ENCODE measurements around the gene OTUD5. TPM values are rescaled to one million over a fixed set of nuclear protein-coding genes. Genes with fewer than 3 reads are reported as not detected.
A peak's percentile ranks its signal among the peaks of the same experiment; 100 is the strongest.

The OTUD5 gene
- total and polyA plus RNA-seq, 3 donors from 2014 or later = 36.2 to 77.1 (median 74.3) TPM

- H3K27ac ChIP-seq = no peak overlapping the region
- H3K36me3 ChIP-seq (ENCODE audit: low read depth, missing control alignments) = no peaks in the 10 kb centered on the region
- H3K27me3 ChIP-seq = no peaks in the 10 kb centered on the region
- TF ChIP-seq POLR2A (IDR thresholded peaks at IDR 0.05) = no peak
- TF ChIP-seq CTCF (IDR thresholded peaks at IDR 0.05) = no peak
- intact Hi-C loops (cut with DNase I; ENCODE audit: low total_unique reads) = no loop called here
- no peaks in the 10 kb centered on the region for H3K9me3 ChIP-seq
- H3K4me1 ChIP-seq = peaks cover 3% of the 10 kb centered on the region
- no peak overlapping the region for H3K4me3 ChIP-seq
- no peak for DNase-seq
- 88 to 90% methylated on average over 5 of the region's 5 CpGs for WGBS, 2 donors
These were observed 33.1 kb downstream of the OTUD5 start for GRCh38 chrX:48924270-48924669.

GRCh38 chrX:48923771-48924170, 33.6 kb downstream of the OTUD5 start:
- H3K36me3 ChIP-seq (ENCODE audit: low read depth, missing control alignments) = no peaks in the 10 kb centered on the region
- intact Hi-C loops (cut with DNase I; ENCODE audit: low total_unique reads) = no loop called here

DNA sequence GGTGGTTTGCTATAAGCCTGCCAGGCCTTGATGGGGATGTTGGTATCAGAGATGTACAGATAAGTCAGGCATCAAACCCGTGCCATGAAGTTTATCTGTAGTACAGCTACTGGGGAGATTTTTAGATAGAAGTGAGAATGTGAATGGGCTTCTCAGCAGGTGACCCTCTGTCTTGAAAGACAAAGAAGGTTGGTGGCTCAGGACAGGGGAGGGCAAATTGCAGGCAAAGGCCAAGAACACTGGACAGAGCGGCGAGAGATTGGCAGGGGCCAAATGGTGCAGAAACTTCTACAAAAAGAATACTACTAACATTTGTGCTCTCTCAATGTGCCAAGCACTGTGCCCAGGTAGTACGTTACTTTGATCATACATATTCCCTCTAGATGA, 36.7 kb downstream of the OTUD5 start:
- intact Hi-C loops (cut with DNase I; ENCODE audit: low total_unique reads) = no loop called here
- H3K27ac ChIP-seq = no peak overlapping the region
- no peak overlapping the region for H3K4me3 ChIP-seq
- WGBS, 2 donors = 87 to 92% methylated on average over 3 to 4 of the region's 4 CpGs
- no peaks in the 10 kb centered on the region for H3K36me3 ChIP-seq (ENCODE audit: low read depth, missing control alignments)
- TF ChIP-seq POLR2A (IDR thresholded peaks at IDR 0.05) = no peak
- no peak for TF ChIP-seq CTCF (IDR thresholded peaks at IDR 0.05)
- no peak for DNase-seq
- H3K4me1 ChIP-seq = peaks cover 3% of the 10 kb centered on the region
- H3K9me3 ChIP-seq = no peaks in the 10 kb centered on the region
- H3K27me3 ChIP-seq = no peaks in the 10 kb centered on the region

More at GRCh38 chrX:48923771-48924170, 33.6 kb downstream of the OTUD5 start:
- H3K4me1 ChIP-seq = peaks cover 3% of the 10 kb centered on the region
- no peak for TF ChIP-seq POLR2A (IDR thresholded peaks at IDR 0.05)
- no peak for TF ChIP-seq CTCF (IDR thresholded peaks at IDR 0.05)
- H3K27ac ChIP-seq = no peak overlapping the region
- DNase-seq = no peak
- H3K27me3 ChIP-seq = no peaks in the 10 kb centered on the region
- no peak overlapping the region for H3K4me3 ChIP-seq
- H3K9me3 ChIP-seq = no peaks in the 10 kb centered on the region
- WGBS, 2 donors = 84 to 100% methylated on average over 3 to 11 of the region's 13 CpGs

- H3K9me3 ChIP-seq = no peaks in the 10 kb centered on the region
- H3K27me3 ChIP-seq = no peaks in the 10 kb centered on the region
- DNase-seq = no peak
- no peak overlapping the region for H3K4me3 ChIP-seq
- TF ChIP-seq POLR2A (IDR thresholded peaks at IDR 0.05) (no peak), CTCF (IDR thresholded peaks at IDR 0.05) (no peak)
- H3K36me3 ChIP-seq (ENCODE audit: low read depth, missing control alignments) = no peaks in the 10 kb centered on the region
- whole genome bisulfite sequencing, 2 donors = 0 to 48% methylated on average over 2 to 8 of the region's 8 CpGs
- intact Hi-C loops (cut with DNase I; ENCODE audit: low total_unique reads) = no loop called here
- H3K4me1 ChIP-seq = peaks cover 3% of the 10 kb centered on the region
- no peak overlapping the region for H3K27ac ChIP-seq
These were observed 37.3 kb downstream of the OTUD5 start for GRCh38 chrX:48919947-48920717.

DNA sequence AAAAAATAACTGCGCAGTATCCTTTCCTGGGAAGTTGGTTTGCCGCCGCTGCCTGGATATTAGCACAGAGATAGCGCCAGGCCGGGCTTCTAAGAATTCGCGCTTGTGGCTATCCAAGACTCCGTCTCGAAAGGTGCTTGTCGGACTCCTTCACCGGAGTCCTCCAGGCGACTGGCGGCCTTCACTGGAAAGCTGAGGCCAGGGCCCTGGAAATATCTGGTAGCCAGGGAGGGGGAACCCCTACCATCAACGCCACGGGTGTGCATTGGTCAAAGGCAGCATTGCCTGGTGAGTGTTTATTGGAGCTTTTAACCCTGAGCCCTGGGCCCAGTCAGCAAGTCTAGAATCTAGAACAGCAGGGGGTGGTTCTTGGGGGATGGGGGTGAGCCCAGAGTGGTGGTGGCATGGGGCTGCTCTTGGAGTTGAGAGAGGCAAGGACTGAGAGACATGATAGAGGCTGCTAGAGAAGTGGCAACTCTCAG, 38.0 kb downstream of the OTUD5 start:
- no peak for DNase-seq
- H3K4me1 ChIP-seq = peaks cover 3% of the 10 kb centered on the region
- H3K27me3 ChIP-seq = no peaks in the 10 kb centered on the region
- intact Hi-C loops (cut with DNase I; ENCODE audit: low total_unique reads) = no loop called here
- peak overlapping the region; percentile 63 to 81 for H3K27ac ChIP-seq
- WGBS, 2 donors = 0% methylated on average over 14 of the region's 15 CpGs; no CpG with 5 or more reads in 1 of the 2 donors
- H3K4me3 ChIP-seq = peak overlapping the region; percentile 48 to 67
- TF ChIP-seq CTCF (IDR thresholded peaks at IDR 0.05) (no peak), POLR2A (IDR thresholded peaks at IDR 0.05) (no peak)
- H3K9me3 ChIP-seq = no peaks in the 10 kb centered on the region
- no peaks in the 10 kb centered on the region for H3K36me3 ChIP-seq (ENCODE audit: low read depth, missing control alignments)

Data from testis (tissue), 3 donors.